Spinal cord (tissue), 10 donors: Measurements from ENCODE around the gene ARL15. TPM values are rescaled to one million over a fixed set of nuclear protein-coding genes. Genes with fewer than 3 reads are reported as not detected.
A peak's percentile ranks its signal among the peaks of the same experiment; 100 is the strongest.
"Not testable (repeated sequence)": the region's sequence is repeated elsewhere in the genome, so short reads cannot be mapped to it uniquely, and the experiment has no call there.

Source experiments
- DNase-seq, 6 donors: peaks; one replicate each; pipeline versions ENCODE4 v3.0.0 to v3.0.0-alpha.2; 2013 to 2015; ENCODE audit warnings: low spot score in 6 of 6, low read depth in 4 of 6
- H3K27ac ChIP-seq: one replicate; pipeline ENCODE4 v1.5.1; 2013; ENCODE audit warnings: low read depth, low read length, control low read depth
- H3K27me3 ChIP-seq: one replicate; pipeline ENCODE4 v1.6.1; 2013; ENCODE audit warnings: low read length; ENCODE audit not compliant: control insufficient read depth, insufficient read depth
- H3K36me3 ChIP-seq: one replicate; pipeline ENCODE4 v1.6.1; 2013; ENCODE audit warnings: low read length; ENCODE audit not compliant: control insufficient read depth, insufficient read depth
- H3K4me1 ChIP-seq: one replicate; pipeline ENCODE4 v1.6.1; 2013; ENCODE audit warnings: low read length; ENCODE audit not compliant: control insufficient read depth, insufficient read depth
- H3K4me3 ChIP-seq: one replicate; pipeline ENCODE4 v1.5.1; 2013; ENCODE audit warnings: low read depth, low read length, control low read depth
- H3K9me3 ChIP-seq: one replicate; pipeline ENCODE4 v1.6.1; 2013; ENCODE audit warnings: low read length; ENCODE audit not compliant: control insufficient read depth, insufficient read depth
- WGBS: methylation state at CpG from one replicate; pipeline ENCODE4 v1.1.5; 2013; ENCODE audit warnings: missing lambda C conversion rate; ENCODE audit not compliant: insufficient coverage; 5-methylcytosine and 5-hydroxymethylcytosine counted together
- long read RNA-seq, 4 donors: transcript quantifications; one replicate each; lab custom pipeline, GENCODE V29; 2026
- polyA plus RNA-seq, 2 donors: library from polyadenylated mRNA; unstranded; fragments of 120-200 nt; gene quantifications; one replicate each; pipeline ENCODE4 v1.2.1, GENCODE V29; 2013; ENCODE audit not compliant: insufficient read length in 2 of 2
- total RNA-seq, 2 donors: library from RNA; depleted of rRNA in 1 of 2; stranded (reverse); fragments of 120-200 nt in 1 of 2; fragments of >200 nt in 1 of 2; gene quantifications; one replicate each; pipeline versions ENCODE4 v1.2.3 to v1.2.4, GENCODE V29; 2013 to 2014
- donor health status: healthy.

Gene ARL15
- total RNA-seq = 10 to 100 TPM; 42.2 to 67.6 TPM
- polyA plus RNA-seq = 10 to 100 TPM; 24.7 to 30.6 TPM
- long read RNA-seq, donor 1, transcript ARL15-202 (5 exons, 2,486 nt) = major isoform, 7 of 11 reads
- long read RNA-seq, donor 1, partial matches to known transcripts = 0 of 11 reads
- long read RNA-seq, donor 1, other reads (novel, unspliced or antisense) = 0 of 11 reads
- long read RNA-seq, donor 2, partial matches to known transcripts = 5 of 7 reads
- long read RNA-seq, donor 2, other reads (novel, unspliced or antisense) = 0 of 7 reads
- long read RNA-seq, donor 3, partial matches to known transcripts = 0 of 5 reads
- long read RNA-seq, donor 3, other reads (novel, unspliced or antisense) = 0 of 5 reads
- long read RNA-seq, donor 4, transcript ARL15-202 (5 exons, 2,486 nt) = major isoform, 7 of 10 reads
- long read RNA-seq, donor 4, partial matches to known transcripts = 0 of 10 reads
- long read RNA-seq, donor 4, other reads (novel, unspliced or antisense) = 0 of 10 reads

DNA sequence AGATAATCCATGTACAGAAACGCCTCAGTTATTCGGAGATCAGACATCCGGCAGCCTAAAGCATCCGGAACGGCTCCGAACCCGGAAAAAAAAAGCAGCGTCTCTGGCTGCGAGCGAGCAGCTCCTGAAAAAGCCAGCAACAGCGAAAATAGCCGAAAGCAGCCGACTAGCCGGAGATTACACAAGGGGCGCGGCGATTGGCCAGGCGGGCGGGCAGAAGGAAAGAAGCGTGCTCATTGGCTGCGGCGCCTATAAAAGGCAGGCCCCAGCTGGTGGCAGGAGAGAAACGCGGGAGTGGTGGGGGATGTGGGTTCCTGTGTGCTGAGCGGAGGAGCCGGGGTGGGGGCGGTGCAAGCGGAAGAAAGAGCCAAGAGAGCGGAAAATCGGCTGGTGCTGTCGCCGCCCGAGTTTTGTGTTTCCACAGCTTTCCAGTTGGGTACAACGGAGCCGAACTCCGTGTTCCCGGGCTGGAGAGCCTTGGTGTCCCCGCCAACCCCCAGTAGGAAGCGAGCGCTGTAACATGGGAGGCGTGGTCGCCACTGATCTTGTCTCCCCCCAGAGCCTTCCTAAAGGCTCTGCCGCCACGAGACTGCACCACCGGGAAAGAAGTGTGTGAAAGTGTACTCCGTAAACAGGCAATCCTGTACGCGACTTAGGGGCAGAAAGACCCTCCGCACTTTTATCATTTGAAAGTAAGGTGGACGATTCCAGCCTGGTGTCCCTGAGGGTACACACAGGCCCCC, at the start of gene ARL15:
ARL15 (minus strand) TSS at position 141 of the 743 bp plus-strand sequence.
- no peaks in the 10 kb centered on the region for H3K9me3 ChIP-seq
- H3K27me3 ChIP-seq = peaks cover 2% of the 10 kb centered on the region
- no peaks in the 10 kb centered on the region for H3K36me3 ChIP-seq
- peaks cover 4% of the 10 kb centered on the region for H3K4me1 ChIP-seq
- H3K4me3 ChIP-seq = peak within 1 kb of the TSS; percentile 95
- peak; percentile 86 to 99 (median 95) for DNase-seq
- WGBS = 0% methylated on average over 50 of the region's 50 CpGs
- H3K27ac ChIP-seq = peak within 1 kb of the TSS; percentile 84

DNA sequence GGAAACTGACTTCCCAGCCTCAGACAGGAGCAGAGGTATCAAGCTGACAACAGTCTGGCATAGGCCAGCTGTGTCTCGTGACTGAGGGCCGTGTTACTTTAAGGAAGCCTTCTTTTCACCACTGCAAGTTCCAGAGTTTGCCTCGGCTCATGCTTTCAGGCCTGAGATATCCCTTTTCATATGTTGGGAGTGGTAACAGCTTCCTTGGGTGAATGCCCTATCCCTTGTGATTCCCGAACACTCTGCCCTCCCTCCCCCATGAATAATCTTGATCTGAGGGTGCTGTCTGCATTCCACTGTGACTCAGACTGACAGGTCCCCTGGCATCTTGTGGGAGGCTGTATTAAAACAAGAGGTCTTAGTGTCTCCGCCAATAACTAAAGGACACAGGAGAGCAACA, 49.7 kb upstream of the ARL15 start:
- H3K4me3 ChIP-seq = no peak overlapping the region
- DNase-seq = no peak
- H3K36me3 ChIP-seq = no peaks in the 10 kb centered on the region
- WGBS = 33% methylated on average over 2 of the region's 5 CpGs
- H3K4me1 ChIP-seq = no peaks in the 10 kb centered on the region
- peaks cover 2% of the 10 kb centered on the region for H3K9me3 ChIP-seq
- no peaks in the 10 kb centered on the region for H3K27me3 ChIP-seq
- no peak overlapping the region for H3K27ac ChIP-seq

DNA sequence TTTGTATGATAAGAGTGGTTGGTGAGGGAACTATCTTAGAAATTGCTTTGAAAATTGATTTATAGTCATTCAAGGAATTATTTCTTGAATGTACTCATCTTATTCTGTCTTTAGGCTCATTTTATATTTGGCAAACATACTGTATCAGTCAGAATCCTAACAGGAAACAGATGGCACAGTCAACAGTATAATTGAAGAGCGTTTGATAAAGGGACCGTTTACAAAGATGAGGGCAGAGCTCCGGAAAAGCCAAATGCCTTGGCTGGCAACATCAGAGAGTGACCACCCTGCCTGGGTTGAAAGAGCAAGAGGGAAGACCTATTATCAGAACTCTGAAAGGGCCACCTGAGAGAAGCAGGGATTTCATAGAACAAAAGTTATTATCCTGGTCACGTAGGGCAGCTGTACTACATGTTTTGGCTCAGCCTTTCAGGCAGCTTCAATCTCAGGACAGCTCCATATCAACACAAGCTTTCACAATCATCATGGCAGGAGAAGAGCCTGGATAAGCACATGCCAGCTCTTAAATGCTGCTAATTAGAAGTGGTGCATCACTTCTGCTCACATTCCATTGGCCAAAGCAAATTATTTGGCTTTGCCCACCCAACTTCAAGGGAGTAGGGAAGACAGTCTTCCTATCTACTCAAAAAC, 47.2 kb upstream of the ARL15 start:
- WGBS = 83% methylated on average over 1 of the region's 4 CpGs
- no peaks in the 10 kb centered on the region for H3K27me3 ChIP-seq
- peaks cover 9% of the 10 kb centered on the region for H3K9me3 ChIP-seq
- H3K4me3 ChIP-seq = no peak overlapping the region
- no peaks in the 10 kb centered on the region for H3K4me1 ChIP-seq
- peak in 1 of 6 donors; percentile 7 for DNase-seq
- H3K36me3 ChIP-seq = no peaks in the 10 kb centered on the region
- H3K27ac ChIP-seq = no peak overlapping the region

DNA sequence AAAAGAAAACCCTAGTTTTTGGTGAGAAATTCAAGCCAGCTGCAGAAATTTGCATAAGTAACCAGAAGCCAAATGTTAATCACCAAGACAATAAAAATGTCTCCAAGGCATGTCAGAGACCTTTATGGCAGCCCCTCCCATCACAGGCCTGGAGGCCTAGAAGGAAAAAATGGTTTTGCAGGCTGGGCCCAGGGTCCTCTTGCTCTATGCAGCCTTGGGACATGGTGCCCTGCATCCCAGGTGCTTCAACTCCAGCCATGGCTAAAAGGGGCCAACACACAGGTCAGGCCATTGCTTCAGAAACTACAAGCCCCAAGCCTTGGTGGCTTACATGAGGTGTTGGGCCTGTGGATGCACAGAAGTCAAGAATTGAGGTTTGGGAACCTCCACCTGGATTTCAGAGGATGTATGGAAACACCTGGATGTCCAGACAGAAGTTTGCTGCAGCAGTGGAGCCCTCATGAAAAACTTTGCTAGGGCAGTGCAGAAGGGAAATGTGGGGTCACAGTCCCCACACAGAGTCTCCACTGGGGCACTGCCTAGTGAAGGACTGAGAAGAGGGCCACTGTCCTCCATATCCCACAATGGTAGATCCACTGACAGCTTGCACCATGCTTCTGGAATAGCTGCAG, 43.7 kb upstream of the ARL15 start:
- H3K36me3 ChIP-seq, H3K9me3 ChIP-seq, H3K27me3 ChIP-seq, H3K4me3 ChIP-seq, DNase-seq, H3K4me1 ChIP-seq, H3K27ac ChIP-seq: not testable (repeated sequence)

DNA sequence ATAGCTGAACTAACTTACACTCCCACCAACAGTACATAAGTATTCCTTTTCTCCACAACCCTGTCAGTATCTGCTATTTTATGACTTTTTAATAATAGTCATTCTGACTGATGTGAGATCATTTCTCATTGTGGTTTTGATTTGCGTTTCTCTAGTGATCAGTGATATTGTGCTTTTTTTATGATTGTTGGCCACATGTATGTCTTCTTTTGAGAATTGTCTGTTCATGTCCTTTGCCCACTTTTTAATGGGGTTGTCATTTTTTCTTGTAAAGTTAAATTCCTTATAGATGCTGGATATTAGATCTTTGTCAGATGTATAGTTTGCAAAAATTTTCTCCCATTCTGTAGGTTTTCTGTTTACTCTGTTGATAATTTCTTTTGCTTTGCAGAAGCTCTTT, 42.2 kb upstream of the ARL15 start:
- H3K27me3 ChIP-seq, H3K36me3 ChIP-seq, H3K9me3 ChIP-seq, H3K4me1 ChIP-seq, DNase-seq, H3K27ac ChIP-seq, H3K4me3 ChIP-seq: not testable (repeated sequence)
- no CpG with 5 or more reads among the region's 1 CpG for WGBS

DNA sequence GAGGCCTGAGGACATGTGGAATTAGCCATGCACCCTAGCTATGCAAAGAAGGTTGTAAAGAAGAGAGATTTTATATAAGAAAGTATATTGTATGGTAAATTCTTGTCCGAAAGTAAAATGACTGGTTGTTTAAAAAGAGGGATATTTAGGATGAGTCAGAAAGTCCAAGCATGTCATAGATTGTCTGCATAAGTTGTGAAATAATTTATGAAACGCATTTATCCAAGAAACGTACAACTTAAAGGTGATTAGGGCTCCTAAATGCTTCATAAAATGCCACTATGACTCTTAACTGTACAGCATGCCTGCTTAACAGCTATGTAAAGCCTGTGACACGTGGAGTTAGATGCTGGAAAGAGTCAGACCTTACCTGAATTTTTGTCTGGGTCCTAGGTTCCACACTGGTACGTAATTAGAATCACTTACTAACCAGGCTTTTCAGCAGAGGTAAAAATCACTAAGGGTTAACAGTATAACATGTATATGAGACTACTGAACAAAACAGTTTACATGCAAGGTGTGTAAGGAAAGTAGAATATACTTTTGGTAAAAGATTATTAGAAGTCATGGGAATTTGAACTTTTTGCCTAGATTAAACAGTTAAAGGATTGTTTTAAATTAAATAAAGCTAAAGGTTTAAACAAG, 37.0 kb upstream of the ARL15 start:
- Histone ChIP-seq H3K9me3 (peaks cover 2% of the 10 kb centered on the region), H3K27ac (no peak overlapping the region), H3K4me3 (no peak overlapping the region), H3K36me3 (no peaks in the 10 kb centered on the region), H3K4me1 (no peaks in the 10 kb centered on the region), H3K27me3 (no peaks in the 10 kb centered on the region)
- 100% methylated on average over 2 of the region's 5 CpGs for WGBS
- no peak for DNase-seq

DNA sequence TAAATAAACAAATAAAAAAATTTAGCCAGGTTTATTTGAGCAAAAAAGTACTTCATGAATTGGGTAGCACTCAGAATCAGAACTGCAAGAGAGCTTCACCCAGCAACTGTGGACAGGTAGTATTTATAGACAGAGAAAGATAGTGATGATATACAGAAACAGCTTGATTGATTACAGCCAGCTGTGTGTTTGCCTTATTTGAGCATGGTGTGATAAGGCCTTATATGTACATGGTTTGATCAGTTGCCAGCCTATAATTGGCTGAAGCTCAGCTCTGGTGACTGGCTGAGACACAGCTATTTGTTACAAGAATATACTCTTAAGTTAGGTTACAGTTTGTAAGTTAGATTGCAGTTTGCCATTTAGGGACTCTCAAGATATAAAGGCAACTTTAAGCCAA, 34.3 kb upstream of the ARL15 start:
- Histone ChIP-seq H3K4me3 (no peak overlapping the region), H3K27ac (no peak overlapping the region), H3K4me1 (no peaks in the 10 kb centered on the region), H3K27me3 (no peaks in the 10 kb centered on the region), H3K9me3 (peaks cover 2% of the 10 kb centered on the region), H3K36me3 (no peaks in the 10 kb centered on the region)
- DNase-seq = no peak

DNA sequence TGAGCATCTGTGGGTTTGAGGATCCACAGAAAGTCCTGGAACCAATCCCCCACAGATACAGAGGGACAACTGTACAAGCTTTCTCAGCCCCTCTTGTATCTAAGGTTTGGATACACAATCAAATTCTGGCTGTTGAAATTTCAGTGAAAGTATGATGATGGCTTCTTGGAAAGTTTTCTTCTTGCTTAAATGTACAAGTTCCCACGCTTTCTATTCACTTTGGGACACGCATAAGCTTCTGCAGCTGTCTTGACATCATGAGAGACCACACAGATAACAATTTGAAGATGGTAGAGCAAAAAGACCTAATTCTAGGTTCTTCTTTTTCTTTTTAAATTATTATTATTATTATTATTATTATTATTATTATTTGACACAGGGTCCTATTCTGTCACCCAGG, 31.6 kb upstream of the ARL15 start:
- DNase-seq = no peak
- Histone ChIP-seq H3K27me3 (no peaks in the 10 kb centered on the region), H3K9me3 (peaks cover 4% of the 10 kb centered on the region), H3K4me3 (no peak overlapping the region), H3K27ac (no peak overlapping the region), H3K36me3 (no peaks in the 10 kb centered on the region), H3K4me1 (no peaks in the 10 kb centered on the region)
- WGBS = 100% methylated on average over 2 of the region's 2 CpGs

DNA sequence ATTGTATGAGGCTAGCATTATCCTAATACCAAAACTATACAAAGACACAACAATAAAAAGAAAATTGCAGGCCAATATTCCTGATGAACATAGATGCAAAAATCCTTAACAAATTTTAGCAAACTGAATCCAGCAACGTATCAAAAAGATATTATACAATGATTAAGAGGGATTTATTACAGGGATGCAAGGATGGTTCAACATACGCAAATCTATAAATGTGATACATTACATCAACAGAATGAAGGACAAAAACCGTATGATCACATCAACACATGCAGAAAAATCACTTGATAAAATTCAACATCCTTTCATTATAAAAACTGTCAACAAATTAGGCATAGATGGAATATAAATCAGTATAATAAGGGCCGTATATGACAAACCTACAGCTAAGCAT, 27.1 kb upstream of the ARL15 start:
- WGBS = no CpG with 5 or more reads among the region's 4 CpGs

More for the DNA sequence above, 27.1 kb upstream of the ARL15 start:
- Histone ChIP-seq H3K27me3 (no peaks in the 10 kb centered on the region), H3K4me1 (no peaks in the 10 kb centered on the region), H3K27ac (no peak overlapping the region), H3K4me3 (no peak overlapping the region), H3K9me3 (peaks cover 2% of the 10 kb centered on the region), H3K36me3 (no peaks in the 10 kb centered on the region)
- no peak for DNase-seq
